ENCODE measurements around the gene GAS1.

- no peak for TF ChIP-seq EZH2 (IDR thresholded peaks at IDR 0.05; ENCODE audit: insufficient read depth, poor library complexity, severe bottlenecking)
- no peak for TF ChIP-seq EZH2phosphoT487 (IDR thresholded peaks at IDR 0.05; ENCODE audit: insufficient read depth, low read depth)
Observed at GRCh38 chr9:86921151-86921923, 26.0 kb downstream of the GAS1 start.
